Endothelial cell of coronary artery (primary cell): ENCODE measurements around the gene RABEP1. TPM values are rescaled to one million over a fixed set of nuclear protein-coding genes. Genes with fewer than 3 reads are reported as not detected.

Experiments used
- total RNA-seq: library from RNA; depleted of rRNA; stranded (reverse); fragments of >200 nt; gene quantifications from 2 replicates; pipeline ENCODE4 v1.2.3, GENCODE V29; 2014

The RABEP1 gene, protein sequence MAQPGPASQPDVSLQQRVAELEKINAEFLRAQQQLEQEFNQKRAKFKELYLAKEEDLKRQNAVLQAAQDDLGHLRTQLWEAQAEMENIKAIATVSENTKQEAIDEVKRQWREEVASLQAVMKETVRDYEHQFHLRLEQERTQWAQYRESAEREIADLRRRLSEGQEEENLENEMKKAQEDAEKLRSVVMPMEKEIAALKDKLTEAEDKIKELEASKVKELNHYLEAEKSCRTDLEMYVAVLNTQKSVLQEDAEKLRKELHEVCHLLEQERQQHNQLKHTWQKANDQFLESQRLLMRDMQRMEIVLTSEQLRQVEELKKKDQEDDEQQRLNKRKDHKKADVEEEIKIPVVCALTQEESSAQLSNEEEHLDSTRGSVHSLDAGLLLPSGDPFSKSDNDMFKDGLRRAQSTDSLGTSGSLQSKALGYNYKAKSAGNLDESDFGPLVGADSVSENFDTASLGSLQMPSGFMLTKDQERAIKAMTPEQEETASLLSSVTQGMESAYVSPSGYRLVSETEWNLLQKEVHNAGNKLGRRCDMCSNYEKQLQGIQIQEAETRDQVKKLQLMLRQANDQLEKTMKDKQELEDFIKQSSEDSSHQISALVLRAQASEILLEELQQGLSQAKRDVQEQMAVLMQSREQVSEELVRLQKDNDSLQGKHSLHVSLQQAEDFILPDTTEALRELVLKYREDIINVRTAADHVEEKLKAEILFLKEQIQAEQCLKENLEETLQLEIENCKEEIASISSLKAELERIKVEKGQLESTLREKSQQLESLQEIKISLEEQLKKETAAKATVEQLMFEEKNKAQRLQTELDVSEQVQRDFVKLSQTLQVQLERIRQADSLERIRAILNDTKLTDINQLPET
- 39.8 and 47.9 TPM in 2 replicates for total RNA-seq

GRCh38 chr17:5281814-5282641 is at the start of gene RABEP1:
Gene RABEP1 (plus strand): TSS chr17:5282284. CDS start chr17:5282487, 203 bp downstream.

DNA sequence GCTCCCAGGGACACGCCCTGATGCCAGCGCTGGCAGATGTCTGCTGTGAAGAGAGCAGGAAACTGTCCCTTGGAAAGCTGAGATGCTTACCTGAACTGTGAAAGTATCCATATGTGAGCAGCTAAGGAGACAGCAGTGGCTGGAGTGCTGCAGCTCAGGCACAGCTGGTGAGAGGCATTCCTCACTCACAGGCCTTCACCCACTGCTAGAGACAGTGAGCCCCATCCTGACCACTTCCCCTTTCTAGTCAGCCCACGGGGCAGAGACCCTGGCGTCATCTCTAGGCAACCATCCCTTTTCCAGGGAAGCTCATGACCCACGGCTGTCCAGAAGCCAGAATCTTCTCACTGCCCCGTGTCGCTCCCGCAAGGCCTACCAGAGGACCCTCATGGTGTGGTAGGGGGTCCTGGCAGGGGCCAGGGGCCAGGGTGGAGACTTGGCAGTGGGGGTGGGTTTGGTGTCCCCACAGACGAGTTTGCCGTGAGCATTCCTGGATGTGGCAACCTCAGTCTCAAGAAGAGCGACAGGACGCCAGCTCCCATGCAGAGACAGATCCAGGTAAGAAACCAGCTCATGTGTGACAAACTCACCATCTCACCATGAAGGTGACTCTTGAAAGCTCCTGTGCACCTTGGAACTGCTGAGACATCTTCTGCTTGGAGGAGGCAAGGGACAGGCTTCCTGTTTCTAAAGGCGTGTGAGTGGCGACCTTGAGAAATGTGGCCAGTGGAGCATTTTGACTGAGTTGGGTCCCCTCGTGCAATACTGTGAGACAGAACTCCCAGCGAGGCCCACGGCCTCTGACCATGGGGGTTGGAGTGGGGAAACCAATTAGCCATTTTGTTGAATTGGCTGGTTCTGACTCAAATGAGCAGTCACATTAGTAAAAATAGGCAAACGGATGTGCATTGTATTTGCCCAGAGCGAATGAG is 47.2 kb upstream of the RABEP1 start, which contains the start of gene SCIMP:
TSS of gene SCIMP (minus strand) at position 216 of the 932 bp plus-strand sequence. CDS start at position 111, 105 bp downstream.

GRCh38 chr17:5419356-5419958 is 137.4 kb downstream of the RABEP1 start, which contains the start of gene NUP88:
Gene NUP88 (minus strand): TSS chr17:5419662. CDS start chr17:5419650, 12 bp downstream.

DNA sequence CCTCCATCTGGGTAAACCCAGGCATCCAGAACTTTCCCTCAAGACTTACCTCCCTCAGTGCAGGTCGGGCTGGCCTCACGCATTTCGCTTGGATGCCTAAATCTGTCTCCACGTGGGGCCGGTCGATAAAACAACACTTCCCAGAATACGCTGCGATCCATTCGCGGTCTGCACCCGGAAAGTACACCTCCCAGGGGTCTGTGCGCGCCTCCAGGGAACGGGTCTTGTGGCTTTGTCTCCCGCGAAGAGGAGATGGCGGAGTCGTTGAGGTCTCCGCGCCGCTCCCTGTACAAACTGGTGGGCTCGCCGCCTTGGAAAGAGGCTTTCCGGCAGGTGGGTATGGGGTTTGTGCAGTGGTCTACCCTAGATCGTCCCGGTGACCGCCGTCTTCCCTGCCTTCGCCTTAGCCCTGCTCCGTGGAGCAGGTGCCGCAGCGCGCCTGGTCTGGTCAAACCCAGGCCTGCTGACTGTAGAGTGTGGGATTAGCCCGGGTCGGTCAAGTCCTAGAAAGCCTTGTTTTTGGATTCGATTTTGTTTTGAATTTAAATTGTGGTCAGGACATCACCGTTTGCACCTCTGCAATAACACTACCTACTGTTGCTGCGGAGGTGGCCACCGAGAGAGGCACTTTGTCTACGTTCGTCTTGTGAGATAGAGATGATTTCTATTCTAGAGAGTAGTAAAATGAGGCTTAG is 138.0 kb downstream of the RABEP1 start, which contains the start of gene RPAIN:
TSS of gene RPAIN (plus strand) at position 224 of the 695 bp plus-strand sequence. CDS start at position 253, 29 bp downstream.

Other genes starting within 250 kb of the RABEP1 start
- gene SLC52A1, start 246.9 kb upstream of the RABEP1 start, total RNA-seq: under 0.01 and 0.09 TPM in 2 replicates
- gene ZFP3, start 203.8 kb upstream of the RABEP1 start, total RNA-seq: 0.90 and 1.7 TPM in 2 replicates
- 5.4 and 6.4 TPM in 2 replicates for gene ZNF232, start 170.4 kb upstream of the RABEP1 start, total RNA-seq
- under 0.01 TPM in 1 of 2 replicates, not detected in the other for gene USP6, start 166.3 kb upstream of the RABEP1 start, total RNA-seq
- gene ZNF594, start 90.4 kb upstream of the RABEP1 start, total RNA-seq: 3.2 and 4.9 TPM in 2 replicates
- gene SCIMP, start 47.4 kb upstream of the RABEP1 start, total RNA-seq: not detected in 2 replicates
- 85.7 and 116 TPM in 2 replicates for gene NUP88, start 137.4 kb downstream of the RABEP1 start, total RNA-seq
- 53.2 and 57.1 TPM in 2 replicates for gene RPAIN, start 137.9 kb downstream of the RABEP1 start, total RNA-seq
- 239 and 334 TPM in 2 replicates for gene C1QBP, start 156.9 kb downstream of the RABEP1 start, total RNA-seq
- gene DHX33, start 186.7 kb downstream of the RABEP1 start, total RNA-seq: 14.1 and 14.4 TPM in 2 replicates
- 20.0 and 22.0 TPM in 2 replicates for gene DERL2, start 203.9 kb downstream of the RABEP1 start, total RNA-seq
- gene MIS12, start 204.3 kb downstream of the RABEP1 start, total RNA-seq: 14.1 and 14.5 TPM in 2 replicates